Measurements from ENCODE around the gene SLIT1.

The SLIT1 gene

DNA sequence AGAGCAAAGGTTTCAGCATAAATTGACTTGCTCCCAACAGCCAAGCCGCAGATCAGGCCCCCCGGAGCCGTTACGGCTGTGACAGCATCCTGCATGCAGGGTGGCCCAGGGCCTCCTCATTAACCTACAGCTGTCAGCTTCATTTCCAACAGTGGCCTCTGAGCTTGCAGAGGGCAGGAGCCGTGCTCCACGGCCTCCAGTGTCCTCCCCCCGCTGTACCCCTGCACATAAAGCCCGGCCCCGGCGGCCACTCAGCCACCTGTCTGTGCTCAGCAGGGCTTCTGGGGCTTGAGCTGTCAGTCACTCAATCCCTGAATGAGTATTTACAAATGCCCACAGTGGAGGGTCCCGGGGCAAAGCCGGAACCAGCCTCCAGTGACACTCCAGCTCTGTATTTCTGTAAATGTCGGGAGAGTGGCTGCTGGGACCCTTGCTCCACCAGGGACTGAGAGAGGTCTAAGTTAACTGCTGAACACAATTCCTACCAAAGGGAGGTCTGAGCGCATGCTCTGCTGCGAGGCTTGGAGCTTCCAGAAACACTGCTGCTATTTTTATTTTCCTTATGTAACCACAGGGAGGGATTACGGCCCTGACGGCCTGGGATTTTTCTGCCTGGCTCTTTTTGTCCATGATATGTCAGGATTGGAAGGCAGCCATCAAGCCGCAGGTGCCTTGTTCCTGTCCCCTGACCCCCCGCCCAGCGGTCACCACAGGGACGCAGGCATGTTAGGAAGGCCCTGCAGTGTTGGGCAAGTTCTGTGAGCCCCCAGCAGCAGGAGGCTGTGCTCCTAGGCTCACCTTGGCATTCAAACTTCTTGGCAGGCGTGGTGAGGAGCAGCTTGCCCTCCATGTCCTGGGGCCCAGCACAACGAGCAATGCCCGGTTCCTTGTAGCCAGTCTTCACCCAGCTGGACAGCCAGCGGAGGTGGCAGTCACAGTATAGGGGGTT is 165.0 kb downstream of the SLIT1 start:
- no peak overlapping the region for H3K27ac ChIP-seq (ENCODE audit: low read depth, low read length)
- peaks cover 22% of the 10 kb centered on the region for H3K4me1 ChIP-seq (ENCODE audit: control insufficient read depth, insufficient read depth, low read length, unreplicated experiment)
- no peaks in the 10 kb centered on the region for H3K79me2 ChIP-seq (ENCODE audit: control insufficient read depth, insufficient read depth, low read length, unreplicated experiment)
- no peaks in the 10 kb centered on the region for H3K27me3 ChIP-seq (ENCODE audit: insufficient read depth, low read length)
- no peaks in the 10 kb centered on the region for H3K36me3 ChIP-seq (ENCODE audit: insufficient read depth, low read length)
- H3K4me3 ChIP-seq (ENCODE audit: low read depth, low read length) = no peak overlapping the region
- H2AFZ ChIP-seq (ENCODE audit: low read length, unreplicated experiment) = no peak overlapping the region

DNA sequence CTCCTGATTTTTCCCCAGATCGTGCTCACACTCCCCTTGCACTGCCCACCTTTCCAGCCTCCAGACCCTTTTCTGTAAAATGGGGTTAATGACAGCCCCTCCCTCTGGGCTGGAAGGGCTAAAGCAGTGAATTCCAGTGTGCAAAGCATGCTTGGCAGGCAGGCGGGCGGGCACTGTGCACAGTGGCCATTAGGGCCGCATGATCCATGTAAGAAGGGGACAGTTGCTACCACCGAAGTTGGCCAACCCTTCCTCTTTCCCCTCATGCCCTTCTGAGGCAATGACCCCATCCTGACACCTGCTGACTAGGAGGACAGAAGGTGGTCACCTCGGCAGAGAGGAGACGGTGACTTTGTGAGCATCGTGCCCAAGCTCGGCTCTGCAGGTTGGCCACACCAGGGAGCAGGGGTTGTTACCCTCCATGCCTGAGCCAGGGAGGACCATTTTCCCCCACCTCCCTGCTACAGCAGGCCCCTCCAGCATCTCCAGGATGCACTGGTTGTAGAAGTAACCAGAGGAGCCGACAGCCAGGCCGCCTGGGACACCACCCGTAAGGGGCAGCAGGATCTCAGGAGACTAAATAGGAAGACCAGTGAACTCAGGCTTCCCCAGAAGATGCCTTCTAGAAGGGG is 166.4 kb downstream of the SLIT1 start:
- H3K36me3 ChIP-seq (ENCODE audit: insufficient read depth, low read length) = no peaks in the 10 kb centered on the region
- no peaks in the 10 kb centered on the region for H3K79me2 ChIP-seq (ENCODE audit: control insufficient read depth, insufficient read depth, low read length, unreplicated experiment)
- H3K4me1 ChIP-seq (ENCODE audit: control insufficient read depth, insufficient read depth, low read length, unreplicated experiment) = peaks cover 10% of the 10 kb centered on the region
- no peak overlapping the region for H3K27ac ChIP-seq (ENCODE audit: low read depth, low read length)
- H2AFZ ChIP-seq (ENCODE audit: low read length, unreplicated experiment) = no peak overlapping the region
- H3K4me3 ChIP-seq (ENCODE audit: low read depth, low read length) = no peak overlapping the region
- H3K27me3 ChIP-seq (ENCODE audit: insufficient read depth, low read length) = no peaks in the 10 kb centered on the region

DNA sequence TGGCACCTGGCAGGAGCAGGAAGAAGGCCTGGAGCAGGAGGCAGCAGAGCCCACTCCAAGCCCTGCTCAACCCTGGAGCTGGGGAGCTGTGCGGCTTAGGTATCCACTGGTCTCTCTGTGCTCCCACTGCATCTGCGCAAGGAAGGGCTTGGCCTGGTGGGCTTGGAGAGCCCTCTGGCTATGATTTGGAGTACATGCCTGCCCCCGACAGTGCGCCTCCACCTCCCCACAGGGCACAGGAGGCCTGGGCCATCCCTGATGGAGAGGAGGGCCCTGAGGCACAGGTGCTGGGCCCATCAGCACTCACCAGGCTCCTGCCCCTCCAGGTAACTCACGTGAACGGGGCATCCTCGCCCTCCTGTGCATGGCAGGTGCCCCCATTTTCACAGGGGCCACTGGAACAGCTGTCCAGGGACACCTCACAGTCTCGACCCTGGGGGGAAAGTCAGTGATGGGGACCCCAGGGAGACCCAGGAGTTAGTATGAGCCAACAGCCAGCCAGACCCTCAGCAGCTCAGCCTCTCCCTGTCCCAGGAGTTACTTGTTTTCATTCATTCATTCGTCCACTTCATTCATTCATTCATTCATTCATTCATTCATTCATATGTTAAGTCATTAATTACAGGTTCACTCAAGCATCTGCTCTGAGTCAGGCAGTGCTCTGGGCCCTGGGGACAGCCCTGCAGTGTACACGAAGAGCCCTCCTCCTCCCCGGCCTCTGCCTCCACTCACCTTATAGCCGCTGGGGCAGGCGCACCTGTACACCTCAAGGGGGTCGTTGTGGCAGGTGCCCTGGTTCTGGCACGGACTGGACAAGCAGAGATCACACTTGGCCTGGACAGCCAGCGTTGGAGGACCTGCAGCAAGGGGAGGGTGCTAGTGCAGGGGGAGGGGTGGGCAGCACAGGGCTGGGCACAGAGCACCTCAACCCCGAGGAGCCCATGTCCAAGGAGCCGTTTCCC is 167.2 kb downstream of the SLIT1 start:
- H3K4me1 ChIP-seq (ENCODE audit: control insufficient read depth, insufficient read depth, low read length, unreplicated experiment) = peaks cover 3% of the 10 kb centered on the region
- no peak overlapping the region for H2AFZ ChIP-seq (ENCODE audit: low read length, unreplicated experiment)
- no peaks in the 10 kb centered on the region for H3K79me2 ChIP-seq (ENCODE audit: control insufficient read depth, insufficient read depth, low read length, unreplicated experiment)
- H3K36me3 ChIP-seq (ENCODE audit: insufficient read depth, low read length) = no peaks in the 10 kb centered on the region
- H3K27ac ChIP-seq (ENCODE audit: low read depth, low read length) = no peak overlapping the region
- no peaks in the 10 kb centered on the region for H3K27me3 ChIP-seq (ENCODE audit: insufficient read depth, low read length)
- no peak overlapping the region for H3K4me3 ChIP-seq (ENCODE audit: low read depth, low read length)

DNA sequence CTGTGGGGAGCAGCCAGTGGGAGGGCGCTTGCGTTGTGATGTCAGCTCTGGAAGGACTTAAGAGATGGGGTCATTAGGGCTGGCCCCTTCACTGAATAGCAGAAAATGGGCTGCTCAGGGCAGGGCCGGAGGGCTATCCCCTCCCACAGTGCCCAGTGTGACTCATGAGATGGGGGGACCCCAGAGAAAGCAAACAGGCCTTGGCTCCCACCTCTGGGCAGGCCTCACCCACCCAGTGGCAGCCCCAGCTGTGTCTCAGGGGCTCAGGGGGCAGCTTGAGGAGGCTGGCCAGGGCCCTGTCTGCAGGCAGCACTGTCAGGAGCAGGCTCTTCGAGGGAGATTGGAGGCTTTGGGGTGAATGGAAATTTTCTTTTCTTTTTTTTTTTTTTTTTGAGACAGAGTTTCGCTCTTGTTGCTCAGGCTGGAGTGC is 168.3 kb downstream of the SLIT1 start:
- no peaks in the 10 kb centered on the region for H3K27me3 ChIP-seq (ENCODE audit: insufficient read depth, low read length)
- no peaks in the 10 kb centered on the region for H3K4me1 ChIP-seq (ENCODE audit: control insufficient read depth, insufficient read depth, low read length, unreplicated experiment)
- no peaks in the 10 kb centered on the region for H3K36me3 ChIP-seq (ENCODE audit: insufficient read depth, low read length)
- no peaks in the 10 kb centered on the region for H3K79me2 ChIP-seq (ENCODE audit: control insufficient read depth, insufficient read depth, low read length, unreplicated experiment)
- no peak overlapping the region for H3K27ac ChIP-seq (ENCODE audit: low read depth, low read length)
- no peak overlapping the region for H2AFZ ChIP-seq (ENCODE audit: low read length, unreplicated experiment)
- no peak overlapping the region for H3K4me3 ChIP-seq (ENCODE audit: low read depth, low read length)

DNA sequence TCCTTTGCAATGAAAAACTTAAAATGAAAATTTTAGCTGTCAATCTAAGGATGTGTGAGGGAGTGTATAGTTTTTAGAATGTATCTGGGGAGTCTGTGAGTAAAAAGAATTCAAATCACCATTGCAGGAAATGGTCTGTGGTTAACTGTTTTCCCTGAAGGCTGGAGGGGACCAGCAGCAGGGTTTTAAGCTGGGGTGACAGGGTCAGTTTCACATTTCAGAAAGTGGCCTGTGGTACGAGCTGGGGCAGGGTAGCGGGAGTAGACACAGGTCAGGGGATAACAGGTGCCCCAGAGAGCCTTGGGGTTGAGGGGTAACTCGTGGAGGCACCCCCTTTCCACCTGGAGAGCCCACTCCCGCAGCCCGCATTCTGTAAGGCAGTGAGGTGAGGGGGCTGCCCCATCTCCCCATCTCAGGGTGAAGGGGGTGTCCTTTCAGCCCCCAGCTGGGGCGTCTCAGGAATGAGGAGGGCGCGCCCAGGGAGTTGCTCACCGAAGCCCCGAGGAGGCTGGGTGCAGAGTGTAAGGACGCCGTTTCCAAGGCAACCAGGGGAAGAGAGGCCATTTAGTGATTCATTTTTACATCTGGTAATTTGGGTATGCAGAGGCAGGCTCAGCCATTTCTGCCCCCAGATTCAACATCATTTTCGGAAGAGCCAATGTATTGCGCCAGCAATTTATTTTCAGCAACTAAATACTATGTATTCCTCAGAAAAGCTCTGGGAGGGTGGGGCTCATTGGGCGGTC is 168.9 kb downstream of the SLIT1 start:
- Histone ChIP-seq H3K27me3 (ENCODE audit: insufficient read depth, low read length) (no peaks in the 10 kb centered on the region), H3K36me3 (ENCODE audit: insufficient read depth, low read length) (no peaks in the 10 kb centered on the region), H2AFZ (ENCODE audit: low read length, unreplicated experiment) (no peak overlapping the region), H3K79me2 (ENCODE audit: control insufficient read depth, insufficient read depth, low read length, unreplicated experiment) (no peaks in the 10 kb centered on the region), H3K27ac (ENCODE audit: low read depth, low read length) (no peak overlapping the region), H3K4me1 (ENCODE audit: control insufficient read depth, insufficient read depth, low read length, unreplicated experiment) (no peaks in the 10 kb centered on the region), H3K4me3 (ENCODE audit: low read depth, low read length) (no peak overlapping the region)

DNA sequence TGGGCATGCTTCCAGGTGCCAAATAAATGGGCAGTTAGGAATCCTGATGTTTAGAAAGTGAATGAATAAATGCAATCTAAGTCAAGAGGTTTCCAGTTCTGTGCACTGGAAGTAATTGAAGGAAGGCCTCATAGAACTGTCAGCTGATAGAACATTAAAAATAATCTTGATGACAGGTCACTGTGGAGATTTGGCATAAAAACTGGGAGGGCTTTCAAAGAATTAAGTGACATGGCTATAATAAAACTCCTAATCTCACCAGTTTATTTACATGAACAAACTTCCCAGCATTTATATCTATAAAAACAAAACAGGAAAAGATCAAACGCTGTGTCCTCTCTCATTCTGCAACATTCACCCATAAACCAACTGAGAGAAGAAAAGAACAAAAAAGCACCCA is 170.5 kb downstream of the SLIT1 start:
- Histone ChIP-seq H3K27me3 (ENCODE audit: insufficient read depth, low read length) (no peaks in the 10 kb centered on the region), H3K27ac (ENCODE audit: low read depth, low read length) (no peak overlapping the region), H3K79me2 (ENCODE audit: control insufficient read depth, insufficient read depth, low read length, unreplicated experiment) (no peaks in the 10 kb centered on the region), H3K4me1 (ENCODE audit: control insufficient read depth, insufficient read depth, low read length, unreplicated experiment) (no peaks in the 10 kb centered on the region), H3K4me3 (ENCODE audit: low read depth, low read length) (no peak overlapping the region), H3K36me3 (ENCODE audit: insufficient read depth, low read length) (no peaks in the 10 kb centered on the region), H2AFZ (ENCODE audit: low read length, unreplicated experiment) (no peak overlapping the region)

DNA sequence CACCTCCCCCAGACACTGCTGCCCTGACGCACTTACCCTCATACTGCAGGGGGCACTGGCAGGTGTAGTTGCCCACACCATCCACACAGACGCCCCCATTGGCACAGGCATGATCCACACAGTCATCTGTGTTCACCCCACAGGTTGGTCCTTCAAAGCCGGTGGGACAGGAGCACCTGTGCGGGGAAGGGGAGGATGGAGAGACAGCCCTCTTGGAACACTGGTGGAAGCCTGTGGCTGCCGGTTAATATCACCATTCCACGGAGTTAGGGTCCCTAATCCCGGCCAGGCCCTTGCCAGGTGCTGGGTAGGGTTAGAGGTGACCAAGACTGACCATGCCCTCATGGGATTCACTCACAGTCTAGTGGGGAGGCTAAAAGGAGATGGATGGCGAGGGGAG is 171.8 kb downstream of the SLIT1 start:
- no peaks in the 10 kb centered on the region for H3K4me1 ChIP-seq (ENCODE audit: control insufficient read depth, insufficient read depth, low read length, unreplicated experiment)
- H3K27ac ChIP-seq (ENCODE audit: low read depth, low read length) = no peak overlapping the region
- H3K36me3 ChIP-seq (ENCODE audit: insufficient read depth, low read length) = no peaks in the 10 kb centered on the region
- no peak overlapping the region for H3K4me3 ChIP-seq (ENCODE audit: low read depth, low read length)
- no peak overlapping the region for H2AFZ ChIP-seq (ENCODE audit: low read length, unreplicated experiment)
- H3K27me3 ChIP-seq (ENCODE audit: insufficient read depth, low read length) = no peaks in the 10 kb centered on the region
- no peaks in the 10 kb centered on the region for H3K79me2 ChIP-seq (ENCODE audit: control insufficient read depth, insufficient read depth, low read length, unreplicated experiment)

DNA sequence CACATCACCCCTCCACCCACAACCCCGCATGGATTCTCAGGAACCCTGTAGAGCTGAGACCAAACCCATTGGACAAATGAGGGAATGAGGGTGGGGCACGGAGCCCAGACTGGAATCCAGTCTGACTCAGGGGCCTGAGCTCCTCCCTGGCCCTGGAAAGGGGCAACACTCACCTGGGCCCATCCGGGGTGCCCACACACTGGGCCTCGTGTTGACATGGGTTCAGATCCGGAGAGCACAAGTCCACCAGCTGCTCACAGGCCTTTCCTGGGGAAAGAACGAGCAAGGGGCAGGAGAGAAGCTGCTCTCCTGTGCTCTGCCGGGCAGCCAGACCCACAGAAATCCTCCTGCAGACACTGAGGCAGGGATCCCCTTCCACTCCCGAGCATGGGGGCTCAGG is 172.2 kb downstream of the SLIT1 start:
- Histone ChIP-seq H3K4me1 (ENCODE audit: control insufficient read depth, insufficient read depth, low read length, unreplicated experiment) (no peaks in the 10 kb centered on the region), H3K36me3 (ENCODE audit: insufficient read depth, low read length) (no peaks in the 10 kb centered on the region), H3K27ac (ENCODE audit: low read depth, low read length) (no peak overlapping the region), H3K79me2 (ENCODE audit: control insufficient read depth, insufficient read depth, low read length, unreplicated experiment) (no peaks in the 10 kb centered on the region), H3K27me3 (ENCODE audit: insufficient read depth, low read length) (no peaks in the 10 kb centered on the region), H3K4me3 (ENCODE audit: low read depth, low read length) (no peak overlapping the region), H2AFZ (ENCODE audit: low read length, unreplicated experiment) (no peak overlapping the region)

DNA sequence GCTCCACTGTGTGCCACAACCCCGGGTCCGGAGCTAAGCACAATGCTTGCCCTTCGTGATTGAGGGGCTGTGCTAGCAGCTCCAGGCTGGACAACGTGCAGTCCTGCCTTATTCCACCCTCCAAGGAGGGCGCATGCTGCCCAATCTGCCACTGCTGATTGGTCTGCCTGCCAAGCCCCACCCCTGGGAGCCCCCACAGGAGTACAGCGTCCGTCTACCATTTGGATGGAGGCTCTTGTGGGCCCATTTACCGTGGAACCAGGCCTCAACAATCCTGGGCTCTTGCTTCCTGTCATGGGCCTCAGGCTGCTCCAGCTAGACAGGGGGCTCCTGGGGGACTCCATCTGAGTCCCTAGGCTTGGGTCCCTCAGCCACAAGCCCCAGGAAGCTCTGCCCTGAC is 173.3 kb downstream of the SLIT1 start:
- Histone ChIP-seq H3K4me1 (ENCODE audit: control insufficient read depth, insufficient read depth, low read length, unreplicated experiment) (no peaks in the 10 kb centered on the region), H3K79me2 (ENCODE audit: control insufficient read depth, insufficient read depth, low read length, unreplicated experiment) (no peaks in the 10 kb centered on the region), H3K4me3 (ENCODE audit: low read depth, low read length) (no peak overlapping the region), H3K36me3 (ENCODE audit: insufficient read depth, low read length) (no peaks in the 10 kb centered on the region), H3K27me3 (ENCODE audit: insufficient read depth, low read length) (no peaks in the 10 kb centered on the region), H3K27ac (ENCODE audit: low read depth, low read length) (no peak overlapping the region), H2AFZ (ENCODE audit: low read length, unreplicated experiment) (no peak overlapping the region)

DNA sequence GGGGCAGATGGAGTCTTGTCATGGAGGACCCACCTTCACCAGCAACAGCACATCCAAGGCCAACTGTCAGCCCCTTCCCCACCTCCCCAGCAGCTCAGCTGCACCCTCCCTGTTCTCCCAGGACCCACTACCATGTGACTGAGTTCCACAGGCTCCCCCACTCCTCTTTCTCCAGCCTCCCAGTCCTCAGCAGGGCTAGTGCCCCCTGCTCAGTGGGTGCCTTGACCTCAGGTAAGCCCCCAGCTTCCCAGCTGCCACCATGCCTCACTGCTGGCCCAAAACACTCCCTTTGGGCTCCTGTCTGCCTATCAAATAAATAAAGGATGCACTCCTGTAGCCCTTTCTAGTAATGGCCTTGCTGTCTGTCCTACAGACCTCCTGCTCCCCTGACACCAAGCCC is 174.4 kb downstream of the SLIT1 start:
- Histone ChIP-seq H3K4me1 (ENCODE audit: control insufficient read depth, insufficient read depth, low read length, unreplicated experiment) (no peaks in the 10 kb centered on the region), H3K27me3 (ENCODE audit: insufficient read depth, low read length) (no peaks in the 10 kb centered on the region), H3K27ac (ENCODE audit: low read depth, low read length) (no peak overlapping the region), H3K4me3 (ENCODE audit: low read depth, low read length) (no peak overlapping the region), H2AFZ (ENCODE audit: low read length, unreplicated experiment) (no peak overlapping the region), H3K79me2 (ENCODE audit: control insufficient read depth, insufficient read depth, low read length, unreplicated experiment) (no peaks in the 10 kb centered on the region), H3K36me3 (ENCODE audit: insufficient read depth, low read length) (no peaks in the 10 kb centered on the region)

Data from ACC112 (cell line).